SK-N-SH (cell line): ENCODE results near the gene IL1RL2. TPM values are rescaled to one million over a fixed set of nuclear protein-coding genes. Genes with fewer than 3 reads are reported as not detected.

Experiments used
- CTCF ChIA-PET: fragments of 300-600, 350-600 bp; formaldehyde crosslinking; extraction: SDS; loops from one replicate; lab custom pipeline; 2021; lab: Yijun Ruan, JAX
- POLR2A ChIA-PET: fragments of 350-600 bp; sonication (Branson Sonifier 250); formaldehyde crosslinking; extraction: SDS; loops from one replicate; lab custom pipeline; 2020; ENCODE audit warnings: antibody characterized with exemption, inconsistent platforms; lab: Yijun Ruan, JAX
- DNase-seq: peaks from one replicate; pipeline ENCODE4 v3.0.0; 2012
- H2AFZ ChIP-seq: fragments of 200-600 bp; sonication (generic); 2 replicates; pipeline ENCODE4 v1.8.1; 2016; ENCODE audit warnings: antibody characterized with exemption, mild to moderate bottlenecking, low read depth
- H3F3A ChIP-seq: fragments of 200-600 bp; sonication (generic); replicated peaks from 2 replicates; pipeline ENCODE3; 2016; ENCODE audit warnings: antibody characterized with exemption, mild to moderate bottlenecking; ENCODE audit not compliant: insufficient read depth
- H3K27ac ChIP-seq, 2 experiments: fragments of 200-500 bp in 1 of 2; fragments of 200-600 bp in 1 of 2; sonication (Bioruptor generic) in 1 of 2; sonication (generic), shearing (Covaris generic) in 1 of 2; 2 replicates each; pipeline versions ENCODE4 v1.5.1 to v1.6.1; 2014 to 2016; ENCODE audit warnings: low read depth in 2 of 2, inconsistent platforms in 1 of 2, low read length in 1 of 2, mild to moderate bottlenecking in 1 of 2, mixed read lengths in 1 of 2
- H3K27me3 ChIP-seq: fragments of 200-600 bp; sonication (generic), shearing (Covaris generic); 2 replicates; pipeline ENCODE4 v1.6.1; 2016; ENCODE audit warnings: mixed run types; ENCODE audit not compliant: insufficient read depth
- H3K36me3 ChIP-seq, 2 experiments: fragments of 200-500 bp in 1 of 2; fragments of 200-600 bp in 1 of 2; sonication (Bioruptor generic) in 1 of 2; sonication (generic) in 1 of 2; replicated peaks in 1 of 2; 2 replicates each; pipeline versions ENCODE3 to v1.5.1; 2014 to 2016; ENCODE audit warnings: low read length in 1 of 2, mild to moderate bottlenecking in 1 of 2; ENCODE audit not compliant: insufficient read depth in 2 of 2, control insufficient read depth in 1 of 2
- H3K4me1 ChIP-seq, 2 experiments: fragments of 200-500 bp in 1 of 2; fragments of 200-600 bp in 1 of 2; sonication (Bioruptor generic) in 1 of 2; sonication (generic), shearing (Covaris generic) in 1 of 2; 2 replicates each; pipeline versions ENCODE4 v1.5.1 to v1.6.1; 2014 to 2016; ENCODE audit warnings: low read depth in 1 of 2, low read length in 1 of 2, mixed run types in 1 of 2; ENCODE audit not compliant: insufficient read depth in 2 of 2, control insufficient read depth in 1 of 2
- H3K4me2 ChIP-seq: fragments of 200-600 bp; sonication (generic), shearing (Covaris generic); 2 replicates; pipeline ENCODE4 v1.6.1; 2017; ENCODE audit warnings: mixed run types
- H3K4me3 ChIP-seq, 2 experiments: fragments of 200-500 bp in 1 of 2; fragments of 200-600 bp in 1 of 2; sonication (Bioruptor generic) in 1 of 2; sonication (generic), shearing (Covaris generic) in 1 of 2; 2 replicates each; pipeline versions ENCODE4 v1.5.1 to v1.8.1; 2014 to 2016; ENCODE audit warnings: low read depth in 2 of 2, inconsistent platforms in 1 of 2, low read length in 1 of 2, mild to moderate bottlenecking in 1 of 2, mixed read lengths in 1 of 2, moderate library complexity in 1 of 2
- H3K79me2 ChIP-seq: fragments of 200-600 bp; sonication (generic); 2 replicates; pipeline ENCODE4 v1.8.1; 2017; ENCODE audit warnings: mild to moderate bottlenecking; ENCODE audit not compliant: insufficient read depth
- H3K9ac ChIP-seq: fragments of 200-600 bp; sonication (generic); 2 replicates; pipeline ENCODE4 v1.6.1; 2017; ENCODE audit warnings: mixed run types
- H3K9me2 ChIP-seq: fragments of 200-600 bp; sonication (generic); 2 replicates; pipeline ENCODE4 v1.6.1; 2017; ENCODE audit warnings: mixed run types
- H3K9me3 ChIP-seq: fragments of 200-600 bp; sonication (generic); 2 replicates; pipeline ENCODE4 v1.6.1; 2017; ENCODE audit warnings: mixed run types, mild to moderate bottlenecking, moderate library complexity
- H4K20me1 ChIP-seq: fragments of 200-600 bp; sonication (generic); 2 replicates; pipeline ENCODE4 v1.6.1; 2017; ENCODE audit warnings: mild to moderate bottlenecking, mixed run types; ENCODE audit not compliant: insufficient read depth
- CHD2 ChIP-seq: fragments of 150-350 bp; IDR thresholded peaks from 2 replicates; pipeline ENCODE4 v1.6.1; 2018; ENCODE audit warnings: low read length; ENCODE audit not compliant: partially characterized antibody
- ELF1 ChIP-seq: IDR thresholded peaks from 2 replicates; pipeline ENCODE4 v1.4.0; 2012
- EZH2phosphoT487 ChIP-seq: fragments of 200-600 bp; sonication (generic); IDR thresholded peaks from 2 replicates; pipeline ENCODE4 v1.6.1; 2017; ENCODE audit warnings: low read depth, mixed run types, mild to moderate bottlenecking, antibody characterized with exemption, moderate library complexity, borderline replicate concordance
- FOSL2 ChIP-seq: IDR thresholded peaks from 2 replicates; pipeline ENCODE4 v1.4.0; 2012; ENCODE audit warnings: low read depth, mild to moderate bottlenecking, moderate library complexity, borderline replicate concordance
- FOXM1 ChIP-seq: IDR thresholded peaks from 2 replicates; pipeline ENCODE4 v1.4.0; 2012; ENCODE audit warnings: low read depth, mild to moderate bottlenecking
- GATA2 ChIP-seq: sonication (generic); formaldehyde crosslinking; IDR thresholded peaks from 2 replicates; pipeline ENCODE4 v1.5.0; 2020; ENCODE audit warnings: mild to moderate bottlenecking, missing genetic modification reagents
- JUND ChIP-seq: IDR thresholded peaks from 2 replicates; pipeline ENCODE4 v1.4.0; 2012
- MAX ChIP-seq: IDR thresholded peaks from 2 replicates; pipeline ENCODE4 v1.4.0; 2012; ENCODE audit warnings: low read depth
- NRF1 ChIP-seq: IDR thresholded peaks from 2 replicates; pipeline ENCODE4 v1.6.1; 2012; ENCODE audit warnings: low read depth, mild to moderate bottlenecking, low read length
- PBX3 ChIP-seq: IDR thresholded peaks from 2 replicates; pipeline ENCODE4; 2012
- RCOR1 ChIP-seq: fragments of 150-350 bp; IDR thresholded peaks from 2 replicates; pipeline ENCODE4 v1.6.1; 2017; ENCODE audit warnings: antibody characterized with exemption, low read length
- SIN3A ChIP-seq: IDR thresholded peaks from 2 replicates; pipeline ENCODE4 v1.6.1; 2012; ENCODE audit warnings: low read depth, mild to moderate bottlenecking, low read length, moderate library complexity, borderline replicate concordance
- TAF1 ChIP-seq: IDR thresholded peaks from 2 replicates; pipeline ENCODE4 v1.6.1; 2012; ENCODE audit warnings: low read depth, mild to moderate bottlenecking, low read length, moderate library complexity, borderline replicate concordance
- TCF12 ChIP-seq: IDR thresholded peaks from 2 replicates; pipeline ENCODE4 v1.4.0; 2012
- TEAD4 ChIP-seq: IDR thresholded peaks from 2 replicates; pipeline ENCODE4 v1.4.0; 2012; ENCODE audit warnings: mild to moderate bottlenecking, borderline replicate concordance; ENCODE audit not compliant: insufficient read depth
- USF1 ChIP-seq: IDR thresholded peaks from 2 replicates; pipeline ENCODE4 v1.4.0; 2012; ENCODE audit warnings: low read depth, borderline replicate concordance
- YY1 ChIP-seq: IDR thresholded peaks from 2 replicates; pipeline ENCODE4 v1.4.0; 2012; ENCODE audit warnings: low read depth, mild to moderate bottlenecking
- ZBTB33 ChIP-seq: IDR thresholded peaks from 2 replicates; pipeline ENCODE4 v1.4.0; 2012; ENCODE audit warnings: low read depth, borderline replicate concordance
- WGBS: methylation state at CpG from one replicate; pipeline ENCODE4 v1.1.6; 2017; ENCODE audit warnings: low lambda C conversion rate; 5-methylcytosine and 5-hydroxymethylcytosine counted together
- polyA plus RNA-seq, 3 experiments: library from polyadenylated mRNA; depleted of rRNA; stranded (reverse); fragments of >200 nt; gene quantifications; 2 replicates each; pipeline ENCODE4 v1.2.3, GENCODE V29; 2012

IL1RL2 gene
- polyA plus RNA-seq, 1 of the 3 experiments (the other 2 are of a cell fraction), result 0.05 TPM

GRCh38 chr2:102145934-102146333 is 40.9 kb upstream of the IL1RL2 start:
- POLR2A ChIA-PET, result no interaction called here
- no peaks in the 10 kb centered on the region for H3K27me3 ChIP-seq
- no peak for TF ChIP-seq JUND
- no peak for TF ChIP-seq TAF1
- TF ChIP-seq TCF12, result no peak
- TF ChIP-seq RCOR1, result no peak
- no peak for TF ChIP-seq ZBTB33
- TF ChIP-seq, all 33 proteins: peak for 0
- Histone ChIP-seq H2AFZ (no peak overlapping the region), H3K79me2 (peaks cover 6% of the 10 kb centered on the region; the same call in 1 of the 2 replicates), H3K9ac (no peak overlapping the region), H3F3A (no peaks in the 10 kb centered on the region), H3K27ac (no peak overlapping the region), H3K4me2 (no peak overlapping the region), H3K9me2 (no peaks in the 10 kb centered on the region), H3K4me3 (no peak overlapping the region), H3K36me3 (peaks cover 0 to 10% of the 10 kb centered on the region in 2 experiments), H4K20me1 (no peaks in the 10 kb centered on the region), H3K4me1 (peaks cover 0 to 12% of the 10 kb centered on the region in 2 experiments; a peak in 2 of 4 replicates), H3K9me3 (no peaks in the 10 kb centered on the region)
- WGBS, result 58% methylated on average over 4 of the region's 4 CpGs
- CTCF ChIA-PET, result interaction anchor here (0.8 kb wide), 1 partner anchor 9 kb away, joined by 3 read pairs; no protein-coding TSS in a partner anchor
- DNase-seq, result no peak

GRCh38 chr2:102147935-102148334 is 38.9 kb upstream of the IL1RL2 start:
- TF ChIP-seq GATA2 (CRISPR knock-in tag), result no peak
- no peak for TF ChIP-seq ELF1
- no peak for TF ChIP-seq MAX
- no peak for TF ChIP-seq EZH2phosphoT487
- TF ChIP-seq JUND, result no peak
- no peak for TF ChIP-seq CHD2
- no peak for TF ChIP-seq FOSL2
- no peak for TF ChIP-seq PBX3
- no peak for TF ChIP-seq SIN3A
- TF ChIP-seq USF1, result no peak
- no peak for TF ChIP-seq YY1
- TF ChIP-seq FOXM1, result no peak
- TF ChIP-seq TEAD4, result no peak
- no peak for TF ChIP-seq NRF1
- Histone ChIP-seq H3K36me3 (peaks cover 0 to 10% of the 10 kb centered on the region in 2 experiments), H2AFZ (no peak overlapping the region), H3K27me3 (no peaks in the 10 kb centered on the region), H3K4me1 (no peaks in the 10 kb centered on the region; a peak in 1 of 4 replicates), H4K20me1 (no peaks in the 10 kb centered on the region), H3K9ac (no peak overlapping the region), H3F3A (no peaks in the 10 kb centered on the region), H3K27ac (no peak overlapping the region), H3K9me3 (no peaks in the 10 kb centered on the region), H3K4me3 (no peak overlapping the region), H3K79me2 (peaks cover 6% of the 10 kb centered on the region; the same call in 1 of the 2 replicates), H3K4me2 (no peak overlapping the region), H3K9me2 (no peaks in the 10 kb centered on the region)
- ChIA-PET POLR2A (no interaction called here), CTCF (no interaction called here)
- WGBS, result 46% methylated on average over 3 of the region's 3 CpGs
- DNase-seq, result no peak
